K562 (cell line): ENCODE measurements around the gene CPTP. TPM values are rescaled to one million over a fixed set of nuclear protein-coding genes. Genes with fewer than 3 reads are reported as not detected.

Experiments
- ARHGAP35 ChIP-seq: fragments of 450-650 bp; IDR thresholded peaks from 2 replicates; pipeline ENCODE4 v1.6.1; 2018; ENCODE audit not compliant: partially characterized antibody
- ARID2 ChIP-seq: fragments of 450-650 bp; IDR thresholded peaks from 2 replicates; pipeline ENCODE4 v1.6.1; 2017; ENCODE audit warnings: antibody characterized with exemption, mild to moderate bottlenecking
- BRCA1 ChIP-seq, 2 experiments: fragments of 450-650 bp in 1 of 2; sonication (generic) in 1 of 2; formaldehyde crosslinking in 1 of 2; IDR thresholded peaks; 2 replicates each; pipeline versions ENCODE4 v1.5.0 to v1.6.1; 2017 to 2020; ENCODE audit warnings: mild to moderate bottlenecking in 1 of 2, missing genetic modification reagents in 1 of 2
- CXXC5 ChIP-seq: fragments of 250-450 bp; sonication (Bioruptor Pico); IDR thresholded peaks from 2 replicates; pipeline ENCODE4 v1.8.0; 2022; ENCODE audit warnings: inconsistent platforms, mild to moderate bottlenecking, moderate library complexity
- EP400 ChIP-seq: fragments of 450-650 bp; IDR thresholded peaks from 2 replicates; pipeline ENCODE4 v1.6.1; 2017; ENCODE audit warnings: antibody characterized with exemption, mild to moderate bottlenecking, moderate library complexity
- KAT7 ChIP-seq: sonication (generic); formaldehyde crosslinking; IDR thresholded peaks from 2 replicates; pipeline ENCODE4 v1.8.0; 2022; ENCODE audit warnings: missing genetic modification reagents, mild to moderate bottlenecking, borderline replicate concordance
- LCOR ChIP-seq: sonication (generic); formaldehyde crosslinking; IDR thresholded peaks from 2 replicates; pipeline ENCODE4 v1.8.0; 2022; ENCODE audit warnings: mild to moderate bottlenecking, missing genetic modification reagents
- MYNN ChIP-seq, 2 experiments: sonication (generic); formaldehyde crosslinking in 1 of 2; IDR thresholded peaks; 2 replicates each; pipeline versions ENCODE4 v1.5.0 to v1.6.1; 2016 to 2020; ENCODE audit warnings: antibody characterized with exemption in 1 of 2, missing genetic modification reagents in 1 of 2
- NFIX ChIP-seq: fragments of 250-450 bp; sonication (Bioruptor Pico); IDR thresholded peaks from 2 replicates; pipeline ENCODE4 v1.4.0; 2020; ENCODE audit warnings: low read depth, mild to moderate bottlenecking, moderate library complexity
- PHB2 ChIP-seq: fragments of 450-650 bp; IDR thresholded peaks from 2 replicates; pipeline ENCODE4 v1.6.1; 2017; ENCODE audit warnings: low read depth
- POLR2G ChIP-seq: fragments of 200-400 bp; formaldehyde crosslinking; IDR thresholded peaks from 2 replicates; pipeline ENCODE4 v1.6.1; 2017; ENCODE audit warnings: low read depth, mild to moderate bottlenecking, antibody characterized with exemption, low read length, moderate library complexity
- RBM39 ChIP-seq: fragments of 200-400 bp; formaldehyde crosslinking; optimal IDR thresholded peaks from 2 replicates; pipeline ENCODE3; 2018; ENCODE audit warnings: low read depth, low read length
- SREBF2 ChIP-seq: sonication (generic); formaldehyde crosslinking; IDR thresholded peaks from 2 replicates; pipeline ENCODE4 v1.4.0; 2020; ENCODE audit warnings: mild to moderate bottlenecking, missing genetic modification reagents
- TCFL5 ChIP-seq: fragments of 250-450 bp; sonication (Bioruptor Pico); conservative IDR thresholded peaks from 2 replicates; pipeline ENCODE4 v1.6.1; 2021; ENCODE audit warnings: mild to moderate bottlenecking, moderate library complexity, matching md5 sums
- ZNF76 ChIP-seq: fragments of 250-450 bp; sonication (Bioruptor Pico); IDR thresholded peaks from 2 replicates; pipeline ENCODE4 v1.4.0; 2020; ENCODE audit warnings: mild to moderate bottlenecking, moderate library complexity, borderline replicate concordance
- ZNF785 ChIP-seq: fragments of 250-450 bp; sonication (Bioruptor Pico); IDR thresholded peaks from 2 replicates; pipeline ENCODE4 v1.4.0; 2020; ENCODE audit warnings: mild to moderate bottlenecking
- polyA plus RNA-seq, 8 experiments: library from polyadenylated mRNA; depleted of rRNA in 4 of 8; stranded (reverse) in 5 of 8; unstranded in 3 of 8; fragments of >200 nt; fragmentation: Nextera tagmentation in 2 of 8; fragmentation: Illumina TruSeq in 1 of 8; extraction: Ambion mirVana in 2 of 8; extraction: Trizol in 1 of 8; gene quantifications; 2 replicates each; pipeline versions ENCODE4 v1.2.1 to v1.2.3, GENCODE V29; 2011 to 2014; ENCODE audit warnings: inconsistent platforms in 1 of 8, missing spikeins in 1 of 8
- total RNA-seq, 7 experiments: library from RNA; depleted of rRNA in 6 of 7; stranded (reverse); fragments of >200 nt in 6 of 7; fragmentation: Illumina TruSeq in 2 of 7; extraction: Trizol in 2 of 7; gene quantifications; 2 replicates each; pipeline versions ENCODE4 v1.2.1 to v1.2.3, GENCODE V29; 2011 to 2021; ENCODE audit warnings: low replicate concordance in 1 of 7
- TF ChIP-seq, protein P1 (sequence below): fragments of 450-650 bp; IDR thresholded peaks from 2 replicates; pipeline ENCODE4 v1.6.1; 2017; ENCODE audit warnings: antibody characterized with exemption, mild to moderate bottlenecking
- TF ChIP-seq, protein P2 (sequence below): fragments of 150-350 bp; conservative IDR thresholded peaks from 2 replicates; pipeline ENCODE4 v1.6.1; 2014; ENCODE audit warnings: low read length
- TF ChIP-seq, protein P3 (sequence below): sonication (generic); formaldehyde crosslinking; IDR thresholded peaks from 2 replicates; pipeline ENCODE4 v1.8.1; 2023; ENCODE audit warnings: mild to moderate bottlenecking, missing genetic modification reagents
- TF ChIP-seq, protein P4 (sequence below): fragments of 250-450 bp; sonication (Bioruptor Pico); IDR thresholded peaks from 2 replicates; pipeline ENCODE4 v1.9.0; 2021; ENCODE audit warnings: mild to moderate bottlenecking

The CPTP gene
- total and polyA plus RNA-seq, 9 of the 15 experiments (the other 6 are each of a cell fraction or from before 2014, with no cell fraction given), result 0.11 to 25.8 (median 3.5) TPM

DNA sequence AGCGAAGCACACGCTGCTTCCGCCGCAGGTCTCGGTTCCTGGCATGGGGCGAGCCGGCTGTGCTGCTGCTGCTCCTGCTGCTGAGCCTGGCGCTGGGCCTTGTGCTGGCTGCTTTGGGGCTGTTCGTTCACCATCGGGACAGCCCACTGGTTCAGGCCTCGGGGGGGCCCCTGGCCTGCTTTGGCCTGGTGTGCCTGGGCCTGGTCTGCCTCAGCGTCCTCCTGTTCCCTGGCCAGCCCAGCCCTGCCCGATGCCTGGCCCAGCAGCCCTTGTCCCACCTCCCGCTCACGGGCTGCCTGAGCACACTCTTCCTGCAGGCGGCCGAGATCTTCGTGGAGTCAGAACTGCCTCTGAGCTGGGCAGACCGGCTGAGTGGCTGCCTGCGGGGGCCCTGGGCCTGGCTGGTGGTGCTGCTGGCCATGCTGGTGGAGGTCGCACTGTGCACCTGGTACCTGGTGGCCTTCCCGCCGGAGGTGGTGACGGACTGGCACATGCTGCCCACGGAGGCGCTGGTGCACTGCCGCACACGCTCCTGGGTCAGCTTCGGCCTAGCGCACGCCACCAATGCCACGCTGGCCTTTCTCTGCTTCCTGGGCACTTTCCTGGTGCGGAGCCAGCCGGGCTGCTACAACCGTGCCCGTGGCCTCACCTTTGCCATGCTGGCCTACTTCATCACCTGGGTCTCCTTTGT lies 9.1 kb downstream of the CPTP start (continued):
- TF ChIP-seq BRCA1 (IDR thresholded peaks at IDR 0.05), result no peak
- TF ChIP-seq BRCA1 (CRISPR knock-in tag; IDR thresholded peaks at IDR 0.05), result no peak
- 0 out of 2 replicates have a peak, but pooled peaks have one; percentile 75 for TF ChIP-seq MYNN (IDR thresholded peaks at IDR 0.05)
- no peak for TF ChIP-seq MYNN (CRISPR knock-in tag; IDR thresholded peaks at IDR 0.05)
- no peak for TF ChIP-seq TCFL5 (CRISPR knock-in tag)
- no peak for TF ChIP-seq KAT7 (CRISPR knock-in tag)
- TF ChIP-seq ARID2, result no peak
- TF ChIP-seq, protein P1, sequence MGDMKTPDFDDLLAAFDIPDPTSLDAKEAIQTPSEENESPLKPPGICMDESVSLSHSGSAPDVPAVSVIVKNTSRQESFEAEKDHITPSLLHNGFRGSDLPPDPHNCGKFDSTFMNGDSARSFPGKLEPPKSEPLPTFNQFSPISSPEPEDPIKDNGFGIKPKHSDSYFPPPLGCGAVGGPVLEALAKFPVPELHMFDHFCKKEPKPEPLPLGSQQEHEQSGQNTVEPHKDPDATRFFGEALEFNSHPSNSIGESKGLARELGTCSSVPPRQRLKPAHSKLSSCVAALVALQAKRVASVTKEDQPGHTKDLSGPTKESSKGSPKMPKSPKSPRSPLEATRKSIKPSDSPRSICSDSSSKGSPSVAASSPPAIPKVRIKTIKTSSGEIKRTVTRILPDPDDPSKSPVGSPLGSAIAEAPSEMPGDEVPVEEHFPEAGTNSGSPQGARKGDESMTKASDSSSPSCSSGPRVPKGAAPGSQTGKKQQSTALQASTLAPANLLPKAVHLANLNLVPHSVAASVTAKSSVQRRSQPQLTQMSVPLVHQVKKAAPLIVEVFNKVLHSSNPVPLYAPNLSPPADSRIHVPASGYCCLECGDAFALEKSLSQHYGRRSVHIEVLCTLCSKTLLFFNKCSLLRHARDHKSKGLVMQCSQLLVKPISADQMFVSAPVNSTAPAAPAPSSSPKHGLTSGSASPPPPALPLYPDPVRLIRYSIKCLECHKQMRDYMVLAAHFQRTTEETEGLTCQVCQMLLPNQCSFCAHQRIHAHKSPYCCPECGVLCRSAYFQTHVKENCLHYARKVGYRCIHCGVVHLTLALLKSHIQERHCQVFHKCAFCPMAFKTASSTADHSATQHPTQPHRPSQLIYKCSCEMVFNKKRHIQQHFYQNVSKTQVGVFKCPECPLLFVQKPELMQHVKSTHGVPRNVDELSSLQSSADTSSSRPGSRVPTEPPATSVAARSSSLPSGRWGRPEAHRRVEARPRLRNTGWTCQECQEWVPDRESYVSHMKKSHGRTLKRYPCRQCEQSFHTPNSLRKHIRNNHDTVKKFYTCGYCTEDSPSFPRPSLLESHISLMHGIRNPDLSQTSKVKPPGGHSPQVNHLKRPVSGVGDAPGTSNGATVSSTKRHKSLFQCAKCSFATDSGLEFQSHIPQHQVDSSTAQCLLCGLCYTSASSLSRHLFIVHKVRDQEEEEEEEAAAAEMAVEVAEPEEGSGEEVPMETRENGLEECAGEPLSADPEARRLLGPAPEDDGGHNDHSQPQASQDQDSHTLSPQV, result no peak
- TF ChIP-seq ZNF76 (CRISPR knock-in tag), result no peak
- TF ChIP-seq EP400, result no peak
- no peak for TF ChIP-seq LCOR (CRISPR knock-in tag)
- TF ChIP-seq SREBF2 (CRISPR knock-in tag), result peak; percentile 80; the same call in 1 of the 2 replicates
- peak; percentile 59 for TF ChIP-seq POLR2G
- TF ChIP-seq NFIX, result no peak
- TF ChIP-seq, protein P2, sequence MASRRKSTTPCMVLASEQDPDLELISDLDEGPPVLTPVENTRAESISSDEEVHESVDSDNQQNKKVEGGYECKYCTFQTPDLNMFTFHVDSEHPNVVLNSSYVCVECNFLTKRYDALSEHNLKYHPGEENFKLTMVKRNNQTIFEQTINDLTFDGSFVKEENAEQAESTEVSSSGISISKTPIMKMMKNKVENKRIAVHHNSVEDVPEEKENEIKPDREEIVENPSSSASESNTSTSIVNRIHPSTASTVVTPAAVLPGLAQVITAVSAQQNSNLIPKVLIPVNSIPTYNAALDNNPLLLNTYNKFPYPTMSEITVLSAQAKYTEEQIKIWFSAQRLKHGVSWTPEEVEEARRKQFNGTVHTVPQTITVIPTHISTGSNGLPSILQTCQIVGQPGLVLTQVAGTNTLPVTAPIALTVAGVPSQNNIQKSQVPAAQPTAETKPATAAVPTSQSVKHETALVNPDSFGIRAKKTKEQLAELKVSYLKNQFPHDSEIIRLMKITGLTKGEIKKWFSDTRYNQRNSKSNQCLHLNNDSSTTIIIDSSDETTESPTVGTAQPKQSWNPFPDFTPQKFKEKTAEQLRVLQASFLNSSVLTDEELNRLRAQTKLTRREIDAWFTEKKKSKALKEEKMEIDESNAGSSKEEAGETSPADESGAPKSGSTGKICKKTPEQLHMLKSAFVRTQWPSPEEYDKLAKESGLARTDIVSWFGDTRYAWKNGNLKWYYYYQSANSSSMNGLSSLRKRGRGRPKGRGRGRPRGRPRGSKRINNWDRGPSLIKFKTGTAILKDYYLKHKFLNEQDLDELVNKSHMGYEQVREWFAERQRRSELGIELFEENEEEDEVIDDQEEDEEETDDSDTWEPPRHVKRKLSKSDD, result no peak
- TF ChIP-seq RBM39, result no peak
- TF ChIP-seq, protein P3, sequence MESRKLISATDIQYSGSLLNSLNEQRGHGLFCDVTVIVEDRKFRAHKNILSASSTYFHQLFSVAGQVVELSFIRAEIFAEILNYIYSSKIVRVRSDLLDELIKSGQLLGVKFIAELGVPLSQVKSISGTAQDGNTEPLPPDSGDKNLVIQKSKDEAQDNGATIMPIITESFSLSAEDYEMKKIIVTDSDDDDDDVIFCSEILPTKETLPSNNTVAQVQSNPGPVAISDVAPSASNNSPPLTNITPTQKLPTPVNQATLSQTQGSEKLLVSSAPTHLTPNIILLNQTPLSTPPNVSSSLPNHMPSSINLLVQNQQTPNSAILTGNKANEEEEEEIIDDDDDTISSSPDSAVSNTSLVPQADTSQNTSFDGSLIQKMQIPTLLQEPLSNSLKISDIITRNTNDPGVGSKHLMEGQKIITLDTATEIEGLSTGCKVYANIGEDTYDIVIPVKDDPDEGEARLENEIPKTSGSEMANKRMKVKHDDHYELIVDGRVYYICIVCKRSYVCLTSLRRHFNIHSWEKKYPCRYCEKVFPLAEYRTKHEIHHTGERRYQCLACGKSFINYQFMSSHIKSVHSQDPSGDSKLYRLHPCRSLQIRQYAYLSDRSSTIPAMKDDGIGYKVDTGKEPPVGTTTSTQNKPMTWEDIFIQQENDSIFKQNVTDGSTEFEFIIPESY, result peak; percentile 80
- no peak for TF ChIP-seq CXXC5 (CRISPR knock-in tag)
- no peak for TF ChIP-seq PHB2
- TF ChIP-seq, protein P4, sequence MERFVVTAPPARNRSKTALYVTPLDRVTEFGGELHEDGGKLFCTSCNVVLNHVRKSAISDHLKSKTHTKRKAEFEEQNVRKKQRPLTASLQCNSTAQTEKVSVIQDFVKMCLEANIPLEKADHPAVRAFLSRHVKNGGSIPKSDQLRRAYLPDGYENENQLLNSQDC (CRISPR knock-in tag), result no peak
- TF ChIP-seq ZNF785 (CRISPR knock-in tag), result no peak
- no peak for TF ChIP-seq ARHGAP35
